GM12878 (cell line): ENCODE measurements around the gene P3H3. TPM values are rescaled to one million over a fixed set of nuclear protein-coding genes. Genes with fewer than 3 reads are reported as not detected.

Experiments used
- ATAC-seq: fragments of 200-7000 bp; cut with Tn5 transposase; 3 replicates; pipeline ENCODE4 v1.9.1; 2020; ENCODE audit warnings: mild to moderate bottlenecking, moderate library complexity
- BruUV-seq: library from RNA; stranded (reverse); fragments of 400-500 nt; replicated peaks from 2 replicates; lab custom pipeline; 2021; lab: Mats Ljungman, UMichigan
- CTCF ChIA-PET: fragments of 300-600 bp; sonication (Branson Sonifier 250); formaldehyde crosslinking; extraction: SDS; loops from one replicate; lab custom pipeline; 2021; ENCODE audit warnings: inconsistent platforms; lab: Yijun Ruan, JAX
- POLR2A ChIA-PET: fragments of 350-600 bp; formaldehyde crosslinking; extraction: SDS; loops from one replicate; lab custom pipeline; 2021; ENCODE audit warnings: inconsistent platforms; lab: Charles Lee
- RAD21 ChIA-PET: fragments of 300-600 bp; sonication (Branson Sonifier 250); formaldehyde crosslinking; loops from one replicate; lab custom pipeline; 2023; ENCODE audit warnings: antibody characterized with exemption; ENCODE audit not compliant: unreplicated experiment; lab: Charles Lee
- SMC1A ChIA-PET: fragments of 300-600 bp; sonication (Branson Sonifier 250); formaldehyde crosslinking; loops from one replicate; lab custom pipeline; 2023; ENCODE audit not compliant: unreplicated experiment, uncharacterized antibody; lab: Charles Lee
- DNase-seq: peaks from one replicate; pipeline ENCODE4 v3.0.0-alpha.2; 2011; ENCODE audit warnings: low read depth, low spot score
- FAIRE-seq: peaks from 3 replicates; lab custom pipeline; 2011; peaks lifted over from hg19 to GRCh38; lab: Jason Lieb, UNC
- H2AFZ ChIP-seq: 2 replicates; pipeline ENCODE4 v1.6.0; 2011; ENCODE audit warnings: low read depth, low read length, control low read depth; ENCODE audit not compliant: control insufficient read depth
- H3K27ac ChIP-seq: 2 replicates; pipeline ENCODE4 v1.5.1; 2011; ENCODE audit warnings: control low read depth; ENCODE audit not compliant: control insufficient read depth, insufficient read depth
- H3K27me3 ChIP-seq, 2 experiments: replicated peaks in 1 of 2; 2 replicates each; pipeline versions ENCODE4 v1.6.0 to v1.6.1; 2011; ENCODE audit warnings: low read length in 1 of 2; ENCODE audit not compliant: control insufficient read depth in 2 of 2, insufficient read depth in 2 of 2
- H3K36me3 ChIP-seq, 2 experiments: 2 replicates each; pipeline ENCODE4 v1.5.1; 2011; ENCODE audit warnings: low read length in 1 of 2; ENCODE audit not compliant: control insufficient read depth in 2 of 2, insufficient read depth in 2 of 2
- H3K4me1 ChIP-seq: 2 replicates; pipeline ENCODE4 v1.6.1; 2011; ENCODE audit warnings: mild to moderate bottlenecking, low read length, moderate library complexity, mixed read lengths; ENCODE audit not compliant: control insufficient read depth, insufficient read depth
- H3K4me2 ChIP-seq: 2 replicates; pipeline ENCODE4 v1.6.0; 2011; ENCODE audit warnings: control low read depth; ENCODE audit not compliant: control insufficient read depth, insufficient read depth
- H3K4me3 ChIP-seq: fragments of 200-600 bp; sonication (generic); 2 replicates; pipeline ENCODE4 v1.5.1; 2016
- H3K79me2 ChIP-seq: 2 replicates; pipeline ENCODE4 v1.6.0; 2011; ENCODE audit warnings: low read length; ENCODE audit not compliant: control insufficient read depth, insufficient read depth
- H3K9ac ChIP-seq: 2 replicates; pipeline ENCODE4 v1.8.0; 2011; ENCODE audit warnings: low read length, control low read depth, mixed read lengths; ENCODE audit not compliant: control insufficient read depth, insufficient read depth
- H3K9me3 ChIP-seq: replicated peaks from 3 replicates; pipeline ENCODE4 v1.5.1; 2011; ENCODE audit warnings: mild to moderate bottlenecking, low read length; ENCODE audit not compliant: control insufficient read depth, insufficient read depth
- H4K20me1 ChIP-seq: 2 replicates; pipeline ENCODE4 v1.6.0; 2011; ENCODE audit not compliant: control insufficient read depth, insufficient read depth
- BHLHE40 ChIP-seq, 2 experiments: fragments of 450-650 bp in 1 of 2; IDR thresholded peaks; 2 replicates each; pipeline ENCODE4 v1.6.1; 2011 to 2017; ENCODE audit warnings: low read depth in 2 of 2, borderline replicate concordance in 1 of 2, improper control_type of control experiment in 1 of 2, low read length in 1 of 2, mild to moderate bottlenecking in 1 of 2
- BMI1 ChIP-seq: fragments of 450-650 bp; IDR thresholded peaks from 2 replicates; pipeline ENCODE4 v1.6.1; 2016; ENCODE audit warnings: mild to moderate bottlenecking, moderate library complexity, borderline replicate concordance
- CBX3 ChIP-seq: fragments of 200-600 bp; sonication (generic); IDR thresholded peaks from 2 replicates; pipeline ENCODE4 v1.6.1; 2016; ENCODE audit warnings: low read depth, borderline replicate concordance
- CREM ChIP-seq: IDR thresholded peaks from 2 replicates; pipeline ENCODE4 v1.6.1; 2014; ENCODE audit warnings: antibody characterized with exemption, low read depth
- E2F8 ChIP-seq: fragments of 450-650 bp; IDR thresholded peaks from 2 replicates; pipeline ENCODE4 v1.6.1; 2018; ENCODE audit warnings: mild to moderate bottlenecking, low read depth, moderate library complexity; ENCODE audit not compliant: partially characterized antibody
- ELK1 ChIP-seq: IDR thresholded peaks from 2 replicates; pipeline ENCODE4 v1.6.1; 2012; ENCODE audit warnings: low read depth, low read length, improper control_type of control experiment
- ESRRA ChIP-seq: IDR thresholded peaks from 2 replicates; pipeline ENCODE4 v1.6.1; 2012; ENCODE audit warnings: mild to moderate bottlenecking, low read length, improper control_type of control experiment
- FOXK2 ChIP-seq: fragments of 450-650 bp; IDR thresholded peaks from 2 replicates; pipeline ENCODE4 v1.6.1; 2017; ENCODE audit warnings: mild to moderate bottlenecking, moderate library complexity
- IKZF2 ChIP-seq, 2 experiments: fragments of 450-650 bp; IDR thresholded peaks; 2 replicates each; pipeline ENCODE4 v1.6.1; 2017; ENCODE audit warnings: mild to moderate bottlenecking in 2 of 2, moderate library complexity in 2 of 2
- MLLT1 ChIP-seq: fragments of 450-650 bp; IDR thresholded peaks from 2 replicates; pipeline ENCODE4 v1.6.1; 2016; ENCODE audit warnings: mild to moderate bottlenecking
- MTA2 ChIP-seq: fragments of 450-650 bp; IDR thresholded peaks from 2 replicates; pipeline ENCODE4 v1.6.1; 2016; ENCODE audit warnings: low read depth, mild to moderate bottlenecking, moderate library complexity
- NR2F1 ChIP-seq: fragments of 450-650 bp; conservative IDR thresholded peaks from 2 replicates; pipeline ENCODE4 v1.6.1; 2017; ENCODE audit warnings: mild to moderate bottlenecking
- PKNOX1 ChIP-seq: fragments of 450-650 bp; IDR thresholded peaks from 2 replicates; pipeline ENCODE4 v1.6.1; 2016; ENCODE audit warnings: mild to moderate bottlenecking
- SP1 ChIP-seq: IDR thresholded peaks from one replicate; pipeline ENCODE4 v1.6.1; 2011; ENCODE audit warnings: low read depth, low read length
- YBX1 ChIP-seq: fragments of 450-650 bp; IDR thresholded peaks from 2 replicates; pipeline ENCODE4 v1.6.1; 2016; ENCODE audit warnings: antibody characterized with exemption
- YY1 ChIP-seq: IDR thresholded peaks from 2 replicates; pipeline ENCODE4 v1.6.1; 2011; ENCODE audit warnings: low read depth, mild to moderate bottlenecking, low read length
- ZBED1 ChIP-seq: IDR thresholded peaks from 2 replicates; pipeline ENCODE4 v1.6.1; 2016; ENCODE audit warnings: borderline replicate concordance
- ZNF207 ChIP-seq: fragments of 450-650 bp; IDR thresholded peaks from 2 replicates; pipeline ENCODE4 v1.6.1; 2014; ENCODE audit warnings: antibody characterized with exemption, mild to moderate bottlenecking, borderline replicate concordance
- ZNF24 ChIP-seq: fragments of 450-650 bp; IDR thresholded peaks from 2 replicates; pipeline ENCODE4 v1.6.1; 2017; ENCODE audit warnings: antibody characterized with exemption, mild to moderate bottlenecking
- WGBS: methylation state at CpG from one replicate; pipeline ENCODE4 v1.1.6; 2016; ENCODE audit warnings: low lambda C conversion rate; ENCODE audit not compliant: insufficient replicate concordance, insufficient coverage; ENCODE audit errors: missing lambda C conversion rate; 5-methylcytosine and 5-hydroxymethylcytosine counted together
- in situ Hi-C: fragments of 300-500 bp; cut with MboI; formaldehyde crosslinking; loops from 9 replicates; pipeline ENCODE4 v1.14.3; 2018; ENCODE audit warnings: mixed read lengths
- intact Hi-C: fragments of 100-400 bp; cut with micrococcal nuclease; formaldehyde crosslinking; loops from one replicate; pipeline ENCODE4 v1.14.2; 2022; ENCODE audit not compliant: unreplicated experiment
- polyA plus RNA-seq, 11 experiments: library from polyadenylated mRNA; depleted of rRNA in 4 of 11; unstranded in 6 of 11; stranded (reverse) in 5 of 11; fragments of >200 nt; fragmentation: Nextera tagmentation in 4 of 11; fragmentation: Illumina TruSeq in 1 of 11; extraction: Ambion mirVana in 4 of 11; extraction: Trizol in 1 of 11; gene quantifications; 1 replicate in 1 of 11; 2 replicates in 10 of 11; pipeline versions ENCODE4 v1.2.1 to v1.2.3, GENCODE V29; 2011 to 2016; ENCODE audit warnings: inconsistent platforms in 2 of 11, missing spikeins in 2 of 11, low read depth in 1 of 11
- total RNA-seq, 4 experiments: library from RNA; depleted of rRNA in 3 of 4; stranded (reverse); fragments of >200 nt in 3 of 4; fragmentation: Illumina TruSeq in 1 of 4; extraction: Trizol in 1 of 4; gene quantifications; 2 replicates each; pipeline versions ENCODE4 v1.2.1 to v1.2.3, GENCODE V29; 2013 to 2021

The P3H3 gene
- total and polyA plus RNA-seq, 10 of the 15 experiments (the other 5 are each of a cell fraction or from before 2014, with no cell fraction given): 0.03 to 0.21 (median 0.05) TPM; not detected in 7

GRCh38 chr12:6807170-6807569, 21.0 kb upstream of the P3H3 start (continued):
- TF ChIP-seq CBX3: no peak
- no peak for TF ChIP-seq BHLHE40 (IDR thresholded peaks at IDR 0.05; ENCODE audit: borderline replicate concordance in 1 of 2, low read depth in 2 of 2, low read length in 1 of 2)
- TF ChIP-seq SP1: no peak
- no peak for TF ChIP-seq NR2F1
- no peak for TF ChIP-seq ELK1
- TF ChIP-seq FOXK2: no peak
- TF ChIP-seq ESRRA: no peak
- no peak for TF ChIP-seq ZNF24
- TF ChIP-seq ZBED1: no peak
- no peak for TF ChIP-seq PKNOX1
- no peak for TF ChIP-seq IKZF2 (IDR thresholded peaks at IDR 0.05)

GRCh38 chr12:6809056-6809455, 19.2 kb upstream of the P3H3 start:
- no peak for DNase-seq
- CTCF ChIA-PET: interaction anchor here (1.1 kb wide), 1 partner anchor 24 kb away, joined by 3 read pairs; no protein-coding TSS in a partner anchor
- RAD21 ChIA-PET: interaction anchor here (1.6 kb wide), 1 partner anchor 56 kb away, joined by 5 read pairs; the partner anchor contains the start of gene MLF2
- no peak for TF ChIP-seq YY1
- TF ChIP-seq CREM: no peak
- TF ChIP-seq MTA2: no peak
- no peak for TF ChIP-seq BHLHE40 (IDR thresholded peaks at IDR 0.05; ENCODE audit: borderline replicate concordance in 1 of 2, low read depth in 2 of 2, low read length in 1 of 2)
- TF ChIP-seq MLLT1: no peak
- no peak for TF ChIP-seq YBX1
- no peak for TF ChIP-seq E2F8
- TF ChIP-seq BMI1: no peak
- no peak for TF ChIP-seq FOXK2
- TF ChIP-seq ZNF207: no peak

More at GRCh38 chr12:6809056-6809455, 19.2 kb upstream of the P3H3 start:
- no peaks in the 10 kb centered on the region for H4K20me1 ChIP-seq
- intact Hi-C loops: no loop called here
- H3K4me2 ChIP-seq: no peak overlapping the region
- no peak overlapping the region for H2AFZ ChIP-seq
- H3K36me3 ChIP-seq: no peaks in the 10 kb centered on the region
- no peak overlapping the region for H3K27ac ChIP-seq
- ATAC-seq (no peak), FAIRE-seq (no peak)
- in situ Hi-C loops: no loop called here
- BruUV-seq: no TSS peak
- H3K79me2 ChIP-seq: no peaks in the 10 kb centered on the region
- H3K27me3 ChIP-seq: no peaks in the 10 kb centered on the region; a peak in 2 of 4 replicates
- H3K9me3 ChIP-seq: no peaks in the 10 kb centered on the region
- H3K4me1 ChIP-seq: 0 out of 2 replicates have a peak, but pooled peaks cover 4% of the 10 kb centered on the region
- 56% methylated on average over 10 of the region's 10 CpGs for WGBS
- SMC1A ChIA-PET: no interaction called here
- POLR2A ChIA-PET: interaction anchor here (0.6 kb wide), 1 partner anchor 363 kb away, joined by 3 read pairs; no protein-coding TSS in a partner anchor
- no peak overlapping the region for H3K4me3 ChIP-seq
- H3K9ac ChIP-seq: no peak overlapping the region
